Melanocyte of skin (primary cell): Measurements from ENCODE around the gene AP3S1. TPM values are rescaled to one million over a fixed set of nuclear protein-coding genes. Genes with fewer than 3 reads are reported as not detected.

ENCODE experiments used
- total RNA-seq, 2 donors: library from RNA; depleted of rRNA; stranded (reverse); fragments of >200 nt; gene quantifications; 2 replicates each; pipeline ENCODE4 v1.2.3, GENCODE V29; 2012

AP3S1 gene
- 10 to 100 TPM; 63.3 to 64.3 TPM for total RNA-seq

GRCh38 chr5:115841382-115842088 lies at the start of gene AP3S1, which contains the start of gene ATG12:
AP3S1 (plus strand) TSS chr5:115841935; CDS start chr5:115842038, 103 bp downstream.
ATG12 (minus strand) TSS chr5:115841565; CDS start chr5:115841552, 13 bp downstream.

GRCh38 chr5:115816226-115817081 lies 25.3 kb upstream of the AP3S1 start, which contains the start of gene CDO1:
CDO1 (minus strand) TSS chr5:115816659; CDS start chr5:115816397, 262 bp downstream.

GRCh38 chr5:115962239-115962564 lies 120.5 kb downstream of the AP3S1 start, which contains the start of gene LVRN:
LVRN (plus strand) TSS chr5:115962475; CDS start chr5:115962618, 143 bp downstream.

Other genes with a start within 250 kb of the AP3S1 start
- under 1 TPM; 0.69 to 1.00 TPM for gene TICAM2, start 239.5 kb upstream of the AP3S1 start, total RNA-seq
- 100 to 1,000 TPM in 1 of 2 donors, 10 to 100 TPM in 1; 83.3 to 123 TPM for gene TMED7, start 215.9 kb upstream of the AP3S1 start, total RNA-seq
- 1 to 10 TPM in 1 of 2 donors, not detected in 1; 1.0 TPM for gene CDO1, start 25.3 kb upstream of the AP3S1 start, total RNA-seq
- gene ATG12, start 370 bp upstream of the AP3S1 start, total RNA-seq, result 10 to 100 TPM; 42.3 to 50.6 TPM
- gene LVRN, start 120.5 kb downstream of the AP3S1 start, total RNA-seq, result under 1 TPM in 1 of 2 donors, not detected in 1; under 0.01 TPM
- not detected for gene ARL14EPL, start 190.5 kb downstream of the AP3S1 start, total RNA-seq
- gene COMMD10, start 243.1 kb downstream of the AP3S1 start, total RNA-seq, result 10 to 100 TPM; 34.1 to 39.3 TPM